Large intestine (tissue), 3 donors: Measurements from ENCODE around the gene C20orf141. TPM values are rescaled to one million over a fixed set of nuclear protein-coding genes. Genes with fewer than 3 reads are reported as not detected.

ENCODE experiments used
- DNase-seq, 2 donors: peaks; one replicate each; pipeline versions ENCODE4 v3.0.0 to v3.0.0-alpha.2; 2013
- H3K27ac ChIP-seq: one replicate; pipeline ENCODE4 v1.5.1; 2013; ENCODE audit warnings: low read length
- H3K27me3 ChIP-seq: 2 replicates; pipeline ENCODE4 v1.6.1; 2013; ENCODE audit warnings: low read length; ENCODE audit not compliant: control insufficient read depth, insufficient read depth
- H3K36me3 ChIP-seq: 2 replicates; pipeline ENCODE4 v1.6.1; 2013; ENCODE audit warnings: low read length; ENCODE audit not compliant: control insufficient read depth, insufficient read depth
- H3K4me1 ChIP-seq: one replicate; pipeline ENCODE4 v1.6.1; 2013; ENCODE audit warnings: low read length; ENCODE audit not compliant: control insufficient read depth, insufficient read depth
- H3K4me3 ChIP-seq: one replicate; pipeline ENCODE4 v1.5.1; 2013; ENCODE audit warnings: low read length
- H3K9me3 ChIP-seq: one replicate; pipeline ENCODE4 v1.6.1; 2013; ENCODE audit warnings: mild to moderate bottlenecking, low read depth, low read length, moderate library complexity; ENCODE audit not compliant: control insufficient read depth
- WGBS: methylation state at CpG from one replicate; pipeline ENCODE4 v1.1.5; 2013; ENCODE audit warnings: low lambda C conversion rate; ENCODE audit not compliant: insufficient coverage; 5-methylcytosine and 5-hydroxymethylcytosine counted together
- polyA plus RNA-seq: library from polyadenylated mRNA; unstranded; fragments of 120-200 nt; gene quantifications from one replicate; pipeline ENCODE4 v1.2.1, GENCODE V29; 2013

Gene C20orf141
- polyA plus RNA-seq, 1 donor: not detected

DNA sequence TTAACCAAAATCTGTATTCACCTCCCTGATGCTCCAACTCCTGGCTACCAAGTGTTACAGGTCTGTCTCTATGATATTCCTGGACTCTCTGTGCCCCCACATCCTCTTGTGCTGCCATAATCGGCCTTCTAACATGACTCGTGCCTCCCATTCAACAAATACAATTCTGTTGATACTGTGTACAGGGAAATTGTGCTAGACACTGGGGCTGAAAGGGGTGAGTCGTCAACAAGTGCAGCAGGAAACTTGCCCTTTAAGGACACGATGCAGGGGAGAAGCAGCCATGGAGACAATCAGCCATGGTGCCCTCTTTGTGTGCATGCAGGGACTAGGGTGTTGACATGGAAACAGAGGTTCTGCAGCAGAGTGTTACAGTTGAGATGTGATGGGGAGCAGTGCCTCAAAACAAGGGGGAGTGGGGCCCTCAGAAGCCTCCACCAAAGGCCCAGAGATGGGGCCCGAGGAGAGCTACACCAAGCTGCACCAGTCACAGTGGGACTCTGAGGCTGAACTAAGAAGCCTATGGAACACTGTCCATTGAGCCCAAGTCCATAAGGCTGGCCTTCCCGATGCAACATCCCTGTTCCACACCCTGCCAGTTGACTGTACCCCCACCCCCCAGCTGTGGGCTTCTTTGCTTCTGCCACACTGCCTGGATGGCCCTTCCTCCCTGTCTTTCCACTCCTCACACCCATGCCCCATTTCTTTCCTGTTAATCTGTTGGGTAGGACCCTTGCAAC is 22.6 kb downstream of the C20orf141 start:
- DNase-seq: no peak
- WGBS: 80% methylated on average over 2 of the region's 6 CpGs
- H3K27me3 ChIP-seq: no peaks in the 10 kb centered on the region

DNA sequence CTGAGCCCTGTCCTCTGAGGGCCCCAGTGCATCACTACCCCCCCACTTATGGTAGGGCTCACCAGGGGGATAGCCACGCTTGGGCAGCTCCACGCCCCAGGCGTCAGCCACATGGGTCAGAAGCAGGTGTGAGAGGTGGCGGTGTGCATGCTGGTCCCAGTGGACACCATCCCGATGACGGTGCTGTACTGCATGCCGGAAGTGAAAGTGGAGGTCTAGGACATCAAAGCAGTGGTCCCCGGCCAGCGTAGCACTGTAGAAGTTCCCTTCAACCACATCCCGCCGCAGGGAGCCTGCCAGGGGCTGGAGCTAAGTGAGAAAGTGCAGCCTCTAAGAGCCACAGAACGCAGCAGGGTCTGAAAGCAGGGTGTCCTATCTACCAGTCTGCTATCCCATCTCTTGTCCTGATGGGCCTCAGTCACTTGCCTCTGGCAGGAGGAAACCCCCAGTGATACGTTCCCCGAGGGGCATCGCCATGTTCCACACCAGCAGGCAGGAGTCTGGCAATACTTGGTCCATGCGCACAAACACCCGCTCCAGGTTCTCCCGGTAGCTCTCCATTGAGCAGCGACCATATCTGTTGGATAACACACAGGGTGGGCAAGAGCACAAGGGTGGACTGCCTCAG is 23.5 kb downstream of the C20orf141 start:
- no peaks in the 10 kb centered on the region for H3K27me3 ChIP-seq
- H3K4me1 ChIP-seq: peaks cover 11% of the 10 kb centered on the region
- H3K4me3 ChIP-seq: no peak overlapping the region
- H3K27ac ChIP-seq: no peak overlapping the region
- peaks cover 12% of the 10 kb centered on the region for H3K36me3 ChIP-seq
- peaks cover 3% of the 10 kb centered on the region for H3K9me3 ChIP-seq
- DNase-seq: no peak
- WGBS: no CpG with 5 or more reads among the region's 19 CpGs

More for the DNA sequence above, 22.6 kb downstream of the C20orf141 start:
- peaks cover 11% of the 10 kb centered on the region for H3K4me1 ChIP-seq
- peaks cover 3% of the 10 kb centered on the region for H3K9me3 ChIP-seq
- H3K4me3 ChIP-seq: no peak overlapping the region
- H3K27ac ChIP-seq: no peak overlapping the region
- peaks cover 12% of the 10 kb centered on the region for H3K36me3 ChIP-seq

DNA sequence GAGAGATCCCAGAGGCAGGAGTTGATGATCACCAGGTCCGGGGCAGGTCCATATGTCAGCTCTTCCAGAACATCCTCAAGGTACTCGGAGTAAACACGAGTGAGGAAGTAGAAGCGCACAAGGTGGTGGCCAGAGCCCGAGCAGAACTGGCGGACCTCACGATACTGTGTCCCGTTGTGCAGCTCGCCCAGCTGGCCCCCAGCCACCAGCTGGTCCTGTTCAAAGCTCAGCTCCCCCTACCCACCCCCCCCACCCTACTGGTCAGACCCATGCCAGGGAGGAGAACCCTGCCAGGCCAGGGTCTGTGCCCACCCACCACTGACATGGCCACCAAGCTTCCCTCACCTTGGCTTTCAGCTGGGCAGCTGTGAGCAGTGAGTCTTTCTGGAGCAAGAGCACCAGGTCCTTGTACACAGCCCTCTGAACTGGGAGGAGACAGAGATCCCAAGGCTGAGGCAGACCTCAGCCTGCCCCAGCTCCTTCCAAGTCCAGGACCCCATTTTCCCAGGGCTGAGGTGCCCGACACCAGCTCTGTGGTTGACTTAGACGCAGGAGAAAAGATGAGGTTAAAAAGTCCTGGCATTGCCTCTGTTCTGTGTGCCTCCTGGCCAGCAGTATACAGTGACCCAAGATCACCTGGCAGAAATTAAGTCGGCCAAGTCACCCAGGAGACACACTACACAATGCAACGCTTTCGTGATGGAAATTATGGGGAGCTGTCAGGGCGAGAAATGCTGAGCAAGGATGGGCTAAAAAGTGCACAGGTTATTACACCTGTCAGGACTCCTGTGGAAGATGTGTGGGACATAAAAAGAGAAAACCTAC is 24.3 kb downstream of the C20orf141 start:
- no peak overlapping the region for H3K27ac ChIP-seq
- no peak overlapping the region for H3K4me3 ChIP-seq
- no peaks in the 10 kb centered on the region for H3K27me3 ChIP-seq
- no CpG with 5 or more reads among the region's 15 CpGs for WGBS
- H3K4me1 ChIP-seq: peaks cover 11% of the 10 kb centered on the region
- no peak for DNase-seq
- peaks cover 12% of the 10 kb centered on the region for H3K36me3 ChIP-seq
- peaks cover 3% of the 10 kb centered on the region for H3K9me3 ChIP-seq

DNA sequence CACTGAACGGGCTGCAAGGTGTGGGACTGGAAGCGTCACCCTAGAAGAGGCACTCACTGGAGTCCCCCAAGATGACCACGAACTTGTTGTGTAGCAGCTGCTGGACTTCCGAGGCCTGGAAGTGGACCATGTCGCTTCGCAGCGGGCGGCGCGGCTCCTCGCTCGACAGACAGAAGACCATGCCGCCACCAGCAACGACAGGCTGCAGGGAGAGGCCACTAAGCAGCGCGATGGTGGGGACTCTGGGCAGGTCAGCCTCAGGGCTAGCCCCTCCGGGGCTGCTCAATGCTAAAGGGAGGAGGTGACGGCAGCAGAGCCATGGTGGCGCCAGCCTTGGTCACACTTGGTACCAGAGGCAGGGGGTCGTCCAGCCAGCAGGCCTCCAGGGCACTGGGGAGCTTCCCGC is 24.9 kb downstream of the C20orf141 start:
- Histone ChIP-seq H3K27ac (no peak overlapping the region), H3K27me3 (no peaks in the 10 kb centered on the region), H3K9me3 (peaks cover 3% of the 10 kb centered on the region), H3K4me3 (peak overlapping the region; percentile 90), H3K4me1 (peaks cover 11% of the 10 kb centered on the region), H3K36me3 (peaks cover 12% of the 10 kb centered on the region)
- no CpG with 5 or more reads among the region's 21 CpGs for WGBS
- DNase-seq: no peak

DNA sequence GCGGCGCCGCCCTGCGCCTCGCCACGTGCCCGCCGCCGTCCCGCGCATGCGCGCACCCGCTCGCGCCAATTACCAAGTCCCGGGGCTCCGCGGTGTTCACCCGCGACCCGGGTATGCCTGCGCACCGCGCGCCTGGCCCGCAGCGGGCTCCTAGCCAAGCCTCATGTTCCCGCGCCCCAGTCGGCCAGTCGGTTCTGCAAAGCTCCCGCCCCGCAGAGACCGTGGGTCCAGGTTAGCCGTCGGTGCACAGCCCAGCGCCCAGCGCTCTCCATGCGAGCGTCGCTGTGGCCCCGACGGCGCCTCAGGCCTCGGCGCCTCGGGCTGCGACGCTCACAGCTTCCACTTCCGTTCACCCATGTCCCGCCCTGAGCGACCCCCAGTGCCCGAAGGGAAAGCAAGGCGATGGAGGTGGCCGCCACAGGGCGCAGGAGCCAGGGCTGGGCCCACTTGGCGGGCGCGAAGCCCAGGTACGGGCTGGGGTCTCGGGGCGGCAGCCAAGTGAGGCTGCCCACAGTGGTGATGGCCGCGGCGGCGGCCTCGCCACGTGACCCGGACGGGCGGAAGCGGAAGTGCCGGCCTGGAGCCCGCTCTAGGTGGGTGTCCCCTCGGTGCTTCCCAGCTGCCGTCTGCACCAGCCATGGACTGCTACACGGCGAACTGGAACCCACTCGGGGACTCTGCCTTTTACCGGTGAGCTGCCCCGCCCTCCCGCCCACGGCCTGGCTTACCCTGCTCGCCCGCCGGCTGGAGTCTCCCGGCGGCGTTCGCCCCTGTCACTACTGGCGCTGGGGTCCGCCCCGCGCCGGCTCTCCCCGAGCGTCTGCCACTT is 25.6 kb downstream of the C20orf141 start, which contains the start of the genes PCED1A and VPS16:
Gene PCED1A (minus strand): TSS at position 518 of the 829 bp plus-strand sequence. CDS start 743 bp downstream, outside the sequence.
Gene VPS16 (plus strand): TSS at position 608 of the 829 bp plus-strand sequence. CDS start 30 bp downstream, at position 638.
- H3K4me3 ChIP-seq: peak within 1 kb of the TSS; percentile 90
- peak within 1 kb of the TSS; percentile 76 for H3K27ac ChIP-seq
- H3K9me3 ChIP-seq: peaks cover 3% of the 10 kb centered on the region
- H3K4me1 ChIP-seq: peaks cover 11% of the 10 kb centered on the region
- H3K27me3 ChIP-seq: no peaks in the 10 kb centered on the region
- no CpG with 5 or more reads among the region's 98 CpGs for WGBS
- H3K36me3 ChIP-seq: peaks cover 11% of the 10 kb centered on the region
- peak; percentile 84 to 91 for DNase-seq

DNA sequence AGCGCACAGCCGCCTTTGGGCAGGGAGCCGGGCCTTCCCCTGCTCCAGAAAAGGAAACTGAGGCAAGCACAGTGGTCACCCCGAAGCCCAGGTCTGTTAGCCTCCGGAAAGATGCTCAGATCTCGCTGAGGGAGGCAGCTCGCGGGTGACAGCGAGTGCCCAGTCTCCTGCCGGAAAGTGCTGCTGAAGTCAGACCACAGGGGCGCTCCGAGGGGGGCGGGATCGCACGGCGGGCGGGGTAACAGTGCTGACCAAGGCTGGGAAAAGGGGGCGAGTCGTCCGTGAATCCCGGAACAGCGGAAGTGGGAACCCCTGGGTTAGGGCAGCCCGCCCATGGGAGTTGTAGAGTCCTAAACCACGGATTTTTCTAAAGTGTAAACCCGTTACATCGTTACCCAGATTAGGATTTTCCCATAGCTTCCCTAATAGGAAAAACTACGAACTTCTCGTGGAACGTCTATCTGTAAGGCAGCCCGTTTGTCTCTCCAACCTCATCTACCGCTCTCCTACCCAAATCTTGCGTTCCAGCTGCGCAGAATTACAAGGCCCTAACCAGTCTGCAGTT is 26.3 kb downstream of the C20orf141 start:
- peaks cover 11% of the 10 kb centered on the region for H3K4me1 ChIP-seq
- H3K27me3 ChIP-seq: no peaks in the 10 kb centered on the region
- peaks cover 3% of the 10 kb centered on the region for H3K9me3 ChIP-seq
- peaks cover 10% of the 10 kb centered on the region for H3K36me3 ChIP-seq
- peak; percentile 44 to 67 for DNase-seq
- H3K27ac ChIP-seq: peak overlapping the region; percentile 1
- peak overlapping the region; percentile 90 for H3K4me3 ChIP-seq
- WGBS: 0% methylated on average over 1 of the region's 33 CpGs

DNA sequence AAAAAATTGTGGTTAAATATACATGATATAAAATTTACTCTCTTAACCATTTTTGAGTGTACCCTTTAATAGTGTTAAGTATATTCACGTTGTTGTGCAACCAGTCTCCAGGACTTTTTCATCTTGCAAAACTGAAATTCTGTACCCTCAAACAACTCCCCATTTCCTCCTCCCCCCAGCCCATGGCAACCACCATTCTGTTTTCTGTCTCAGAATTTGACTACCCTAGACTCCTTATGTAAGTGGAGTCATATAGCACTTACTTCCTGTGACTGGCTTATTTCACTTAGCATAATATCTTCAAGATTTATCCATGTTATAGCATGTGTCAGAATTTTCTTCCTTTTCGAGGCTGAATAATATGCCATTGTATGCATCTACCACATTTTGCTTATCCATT is 30.8 kb downstream of the C20orf141 start:
- Histone ChIP-seq H3K4me1 (peaks cover 7% of the 10 kb centered on the region), H3K9me3 (no peaks in the 10 kb centered on the region), H3K4me3 (no peak overlapping the region), H3K27ac (no peak overlapping the region), H3K27me3 (no peaks in the 10 kb centered on the region), H3K36me3 (no peaks in the 10 kb centered on the region)
- WGBS: 100% methylated on average over 1 of the region's 2 CpGs
- no peak for DNase-seq

DNA sequence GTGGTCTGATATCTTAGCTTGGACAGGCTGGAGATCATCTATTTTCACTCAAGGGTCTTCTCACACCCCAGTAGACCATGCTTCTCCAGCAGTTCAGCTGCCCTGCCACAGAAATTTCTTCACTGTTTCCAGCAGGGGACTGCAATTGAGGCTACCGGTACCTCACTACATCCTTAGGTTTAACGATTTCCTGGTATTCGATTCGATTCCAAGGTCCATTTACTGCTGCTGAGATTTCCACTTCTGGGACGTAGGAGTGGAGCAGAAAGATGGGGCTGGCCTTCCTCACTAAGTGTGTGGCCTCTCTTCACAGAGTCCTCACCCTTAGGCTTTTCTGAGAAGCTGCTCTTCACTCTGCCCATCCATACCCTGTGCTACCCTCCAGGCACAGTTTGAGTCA is 31.9 kb downstream of the C20orf141 start:
- Histone ChIP-seq H3K9me3 (no peaks in the 10 kb centered on the region), H3K36me3 (no peaks in the 10 kb centered on the region), H3K27me3 (no peaks in the 10 kb centered on the region), H3K4me1 (peaks cover 2% of the 10 kb centered on the region), H3K4me3 (no peak overlapping the region), H3K27ac (no peak overlapping the region)
- no peak for DNase-seq
- no CpG with 5 or more reads among the region's 5 CpGs for WGBS

DNA sequence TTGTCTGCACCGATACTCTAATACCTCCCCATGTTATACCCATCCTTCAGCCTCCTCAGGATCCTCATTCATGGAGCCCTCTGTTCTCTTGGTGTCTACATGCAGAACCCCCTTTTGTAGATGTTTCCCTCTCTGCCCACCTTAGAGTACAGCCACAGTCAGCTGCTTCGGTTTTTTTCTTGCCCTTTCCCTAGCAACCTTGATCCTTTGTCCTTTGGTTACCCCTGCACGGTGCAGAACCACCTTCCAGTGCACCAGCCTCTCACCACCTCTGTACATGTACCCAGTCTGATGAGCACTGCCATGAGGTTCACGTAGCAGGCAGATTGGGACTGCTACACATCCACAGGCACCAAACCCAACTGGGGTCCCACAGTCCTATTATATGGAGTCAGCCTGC is 33.0 kb downstream of the C20orf141 start:
- DNase-seq: no peak
- 80% methylated on average over 1 of the region's 4 CpGs for WGBS
- no peaks in the 10 kb centered on the region for H3K36me3 ChIP-seq
- H3K27me3 ChIP-seq: no peaks in the 10 kb centered on the region
- no peak overlapping the region for H3K4me3 ChIP-seq
- no peaks in the 10 kb centered on the region for H3K9me3 ChIP-seq
- no peaks in the 10 kb centered on the region for H3K4me1 ChIP-seq
- H3K27ac ChIP-seq: no peak overlapping the region
